Stimulated activated CD4-positive, alpha-beta T cell treated with anti-CD3 and anti-CD28 coated beads, Interleukin-15, amount 100 ng/mL, for 48 hours (primary cell): ENCODE data around the gene PHAF1.

Experiments
- DNase-seq, 2 donors: peaks; one replicate each; pipeline ENCODE4 v3.0.0-alpha.2; 2020; ENCODE audit warnings: low read depth in 2 of 2

Gene PHAF1

DNA sequence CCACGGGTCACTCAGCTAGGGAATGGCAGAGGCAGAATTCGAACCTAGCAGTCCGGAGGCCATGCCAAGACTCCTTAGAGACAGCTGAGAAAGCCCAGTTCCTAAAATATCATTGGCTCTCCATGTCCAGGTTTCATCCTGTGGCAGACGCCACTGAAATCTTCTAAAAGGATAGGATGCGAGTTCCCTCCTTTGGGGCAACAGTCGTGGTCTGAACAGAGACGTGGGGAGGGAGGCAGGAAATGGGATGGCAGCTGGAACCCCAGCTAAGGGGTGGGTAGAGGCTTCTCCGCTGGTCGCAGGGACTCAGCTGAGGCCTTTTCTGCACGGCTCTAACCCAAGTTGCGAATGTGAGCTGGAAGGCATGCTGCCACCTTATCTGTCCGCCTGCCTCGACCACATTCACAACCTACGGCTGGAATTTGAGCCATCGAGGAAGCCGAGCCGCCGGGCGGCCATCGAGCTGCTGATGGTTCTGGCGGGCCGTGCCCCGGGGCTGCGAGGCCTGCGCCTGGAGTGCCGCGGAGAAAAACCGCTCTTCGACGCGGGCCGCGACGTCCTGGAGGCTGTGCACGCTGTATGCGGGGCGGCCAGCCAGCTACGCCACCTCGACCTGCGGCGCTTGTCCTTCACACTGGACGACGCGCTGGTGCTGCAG lies 52.9 kb downstream of the PHAF1 start:
- no peak for DNase-seq

DNA sequence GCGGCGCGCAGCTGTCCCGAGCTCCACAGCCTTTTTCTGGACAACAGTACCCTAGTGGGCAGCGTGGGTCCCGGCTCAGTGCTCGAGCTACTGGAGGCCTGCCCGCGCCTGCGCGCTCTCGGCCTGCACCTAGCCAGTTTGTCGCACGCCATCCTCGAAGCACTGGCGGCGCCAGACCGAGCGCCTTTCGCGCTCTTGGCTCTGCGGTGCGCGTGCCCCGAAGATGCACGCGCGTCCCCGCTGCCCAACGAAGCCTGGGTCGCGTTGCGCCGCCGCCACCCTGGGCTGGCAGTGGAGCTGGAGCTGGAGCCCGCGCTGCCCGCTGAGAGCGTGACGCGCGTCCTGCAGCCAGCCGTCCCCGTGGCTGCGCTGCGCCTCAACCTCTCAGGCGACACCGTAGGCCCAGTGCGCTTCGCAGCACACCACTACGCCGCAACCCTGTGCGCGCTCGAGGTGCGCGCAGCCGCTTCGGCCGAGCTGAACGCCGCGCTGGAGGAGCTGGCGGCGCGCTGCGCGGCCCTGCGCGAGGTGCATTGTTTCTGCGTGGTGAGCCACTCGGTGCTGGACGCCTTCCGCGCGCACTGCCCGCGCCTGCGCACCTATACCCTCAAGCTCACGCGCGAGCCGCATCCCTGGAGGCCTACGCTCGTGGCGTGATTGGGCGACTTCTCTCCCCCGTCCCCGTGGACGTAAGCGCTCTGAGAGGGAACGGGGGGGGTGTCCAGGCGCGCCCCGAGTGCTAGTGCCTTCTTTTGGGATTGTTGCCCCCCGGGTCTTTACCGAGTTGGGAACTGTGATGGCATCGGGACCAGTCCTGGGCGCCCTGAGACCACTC lies 53.6 kb downstream of the PHAF1 start:
- no peak for DNase-seq

DNA sequence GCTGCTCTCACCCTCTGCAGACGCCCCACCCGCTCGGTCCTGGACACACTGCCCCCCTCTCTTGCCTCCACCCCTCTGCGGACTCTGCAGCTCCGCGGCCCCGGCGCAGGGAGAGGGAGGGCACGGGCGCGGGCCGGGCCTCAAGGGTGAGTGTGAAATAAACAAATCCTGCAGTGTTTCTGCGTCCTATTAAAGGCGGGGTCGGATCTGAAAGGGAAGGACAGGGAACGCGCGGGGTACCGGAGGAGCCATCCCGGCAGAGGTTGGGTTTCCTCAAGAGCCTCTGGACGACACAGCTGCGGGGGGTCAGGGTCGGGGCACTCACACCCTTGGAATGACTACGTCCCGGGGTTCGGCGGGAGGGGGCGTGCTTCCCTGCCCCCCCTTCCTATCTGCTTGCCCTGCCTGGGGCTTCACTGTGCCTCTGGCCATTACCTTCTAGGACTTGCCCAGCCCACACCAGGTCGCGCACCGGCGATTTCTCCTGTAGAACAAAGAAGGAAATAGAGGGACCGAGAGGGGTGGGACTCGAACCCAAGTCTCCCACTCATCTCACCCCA lies 54.3 kb downstream of the PHAF1 start:
- DNase-seq = no peak

DNA sequence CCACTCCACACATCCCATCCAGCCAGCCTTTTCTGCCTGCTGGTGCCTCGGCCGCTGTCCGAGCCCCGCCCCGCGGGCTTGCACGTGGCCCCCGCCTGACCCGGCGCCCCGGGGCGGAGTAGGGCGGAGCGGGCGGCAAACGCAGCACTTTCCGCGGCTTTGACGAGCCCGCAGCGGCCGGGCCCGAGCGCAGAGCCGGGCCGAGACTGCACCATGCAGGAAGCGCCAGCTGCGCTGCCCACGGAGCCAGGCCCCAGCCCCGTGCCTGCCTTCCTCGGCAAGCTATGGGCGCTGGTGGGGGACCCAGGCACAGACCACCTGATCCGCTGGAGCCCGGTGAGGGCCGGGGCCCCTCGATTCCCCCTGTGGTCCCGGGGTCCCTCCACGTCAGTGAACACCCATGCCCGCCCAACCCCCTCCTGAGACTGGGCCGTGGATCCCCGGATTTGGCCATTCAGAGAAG lies 54.9 kb downstream of the PHAF1 start, which contains the start of gene HSF4:
HSF4 (plus strand) TSS at position 147 of the 463 bp plus-strand sequence; CDS start at position 214, 67 bp downstream.
- no peak for DNase-seq

DNA sequence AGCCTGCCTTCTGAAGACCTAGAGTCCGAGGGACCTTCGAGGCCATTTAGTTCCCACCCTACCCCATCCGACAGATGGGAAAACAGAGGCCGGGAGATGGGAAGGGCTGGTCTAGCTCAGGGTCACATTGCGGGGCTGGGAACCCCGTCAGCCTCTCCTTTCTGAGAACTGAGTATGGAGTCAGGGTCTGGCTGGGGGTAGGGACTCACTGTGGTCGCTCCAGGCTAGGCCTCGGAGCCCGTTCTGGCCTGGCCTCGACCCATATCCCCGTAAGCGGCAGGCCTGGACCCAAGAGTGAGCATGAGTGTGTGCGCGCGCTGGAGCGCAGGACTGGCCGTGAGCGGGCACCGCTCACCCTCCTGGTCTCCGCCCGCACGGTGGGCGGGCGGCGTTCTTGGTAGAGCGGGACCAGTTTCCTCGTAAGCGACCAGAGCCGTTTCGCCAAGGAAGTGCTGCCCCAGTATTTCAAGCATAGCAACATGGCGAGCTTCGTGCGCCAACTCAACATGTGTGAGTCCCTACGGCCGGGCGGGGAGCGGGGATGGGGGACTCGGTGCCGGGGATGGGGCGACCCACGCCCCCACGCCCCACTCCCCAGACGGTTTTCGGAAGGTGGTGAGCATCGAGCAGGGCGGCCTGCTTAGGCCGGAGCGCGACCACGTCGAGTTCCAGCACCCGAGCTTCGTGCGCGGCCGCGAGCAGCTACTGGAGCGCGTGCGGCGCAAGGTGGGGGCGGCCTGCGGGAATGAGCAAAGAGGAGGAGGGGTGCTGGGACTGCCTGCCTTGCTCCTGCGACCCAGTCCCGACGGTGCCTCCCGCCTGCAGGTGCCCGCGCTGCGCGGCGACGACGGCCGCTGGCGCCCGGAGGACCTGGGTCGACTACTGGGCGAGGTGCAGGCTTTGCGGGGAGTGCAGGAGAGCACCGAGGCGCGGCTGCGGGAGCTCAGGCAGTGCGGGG lies 55.7 kb downstream of the PHAF1 start:
- DNase-seq = no peak

DNA sequence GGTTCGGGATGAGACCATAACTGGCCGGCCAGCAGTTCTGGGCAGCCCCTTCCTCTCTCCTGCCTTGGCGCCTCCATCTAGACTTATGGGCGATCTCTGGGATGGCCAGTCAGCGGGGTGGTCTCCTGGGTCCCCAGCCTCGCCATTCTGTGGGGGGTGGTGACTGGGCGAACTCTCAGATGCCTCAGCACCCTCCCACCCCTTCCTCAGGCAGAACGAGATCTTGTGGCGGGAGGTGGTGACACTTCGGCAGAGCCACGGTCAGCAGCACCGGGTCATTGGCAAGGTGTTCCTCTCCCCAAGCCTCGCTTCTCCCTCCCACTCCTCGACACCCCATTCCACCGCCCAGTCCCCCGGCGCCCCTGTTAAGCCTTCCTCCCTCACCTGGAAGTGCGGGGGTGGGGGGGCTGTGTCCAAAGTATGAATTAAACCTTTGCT lies 56.4 kb downstream of the PHAF1 start:
- no peak for DNase-seq

DNA sequence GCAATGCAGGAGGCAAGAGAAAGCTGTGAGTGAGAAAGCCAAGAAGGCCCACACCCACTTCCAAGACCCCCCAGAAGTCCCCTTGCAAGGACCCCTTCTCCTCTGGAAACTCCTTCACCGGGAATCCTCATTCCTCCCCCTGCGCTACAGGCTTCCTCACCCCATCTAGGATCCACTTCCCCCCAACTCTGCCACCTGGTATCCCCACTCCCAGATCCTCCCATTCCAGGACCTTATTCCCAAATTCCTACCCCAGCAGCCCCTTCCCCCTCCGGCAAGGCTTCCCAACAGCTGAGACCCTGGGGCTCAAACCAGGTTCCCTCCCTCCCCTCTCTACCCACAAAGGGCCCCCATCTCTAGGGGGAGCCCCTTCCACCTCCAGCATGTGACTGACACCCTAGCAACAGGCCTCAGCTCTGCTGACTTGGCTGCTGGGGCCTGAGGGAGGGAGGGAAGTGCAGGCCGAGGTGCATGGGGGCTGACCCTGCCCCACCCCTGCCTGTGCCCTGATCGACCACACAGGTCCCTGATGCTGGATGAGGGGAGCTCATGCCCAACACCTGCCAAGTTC lies 56.9 kb downstream of the PHAF1 start:
- no peak for DNase-seq

DNA sequence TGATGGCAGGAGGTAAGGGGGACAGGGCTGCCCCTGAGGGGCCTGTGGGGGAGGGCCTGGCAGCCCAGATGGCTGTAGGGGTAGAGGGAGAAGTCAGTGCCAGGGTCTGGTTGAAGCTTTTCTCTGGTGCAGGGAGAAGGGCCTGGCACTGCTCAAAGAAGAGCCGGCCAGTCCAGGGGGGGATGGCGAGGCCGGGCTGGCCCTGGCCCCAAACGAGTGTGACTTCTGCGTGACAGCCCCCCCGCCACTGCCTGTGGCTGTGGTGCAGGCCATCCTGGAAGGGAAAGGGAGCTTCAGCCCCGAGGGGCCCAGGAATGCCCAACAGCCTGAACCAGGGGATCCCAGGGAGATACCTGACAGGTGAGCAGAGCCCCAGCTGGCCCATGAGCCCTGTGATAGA lies 57.8 kb downstream of the PHAF1 start:
- DNase-seq = no peak

DNA sequence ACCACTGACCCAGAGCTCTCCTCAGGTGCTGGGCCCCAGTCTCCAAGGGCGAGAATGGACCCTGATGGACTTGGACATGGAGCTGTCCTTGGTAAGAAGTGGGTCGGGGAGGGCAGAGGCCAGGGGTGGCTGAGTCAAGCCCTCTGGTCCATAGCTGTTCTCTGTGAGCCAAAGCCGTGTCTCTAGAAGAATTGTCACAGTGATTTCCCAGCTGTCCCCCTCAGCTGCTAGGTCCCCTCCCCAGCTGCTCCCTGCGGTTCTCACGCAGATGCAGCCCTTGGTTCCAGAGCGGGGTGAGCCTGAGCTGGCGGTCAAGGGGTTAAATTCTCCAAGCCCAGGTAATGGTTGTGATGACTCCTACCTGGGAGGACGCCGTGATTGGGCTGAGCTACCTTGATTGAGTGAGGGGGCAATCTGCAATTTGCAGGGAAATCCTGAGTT lies 59.3 kb downstream of the PHAF1 start:
- DNase-seq = no peak

DNA sequence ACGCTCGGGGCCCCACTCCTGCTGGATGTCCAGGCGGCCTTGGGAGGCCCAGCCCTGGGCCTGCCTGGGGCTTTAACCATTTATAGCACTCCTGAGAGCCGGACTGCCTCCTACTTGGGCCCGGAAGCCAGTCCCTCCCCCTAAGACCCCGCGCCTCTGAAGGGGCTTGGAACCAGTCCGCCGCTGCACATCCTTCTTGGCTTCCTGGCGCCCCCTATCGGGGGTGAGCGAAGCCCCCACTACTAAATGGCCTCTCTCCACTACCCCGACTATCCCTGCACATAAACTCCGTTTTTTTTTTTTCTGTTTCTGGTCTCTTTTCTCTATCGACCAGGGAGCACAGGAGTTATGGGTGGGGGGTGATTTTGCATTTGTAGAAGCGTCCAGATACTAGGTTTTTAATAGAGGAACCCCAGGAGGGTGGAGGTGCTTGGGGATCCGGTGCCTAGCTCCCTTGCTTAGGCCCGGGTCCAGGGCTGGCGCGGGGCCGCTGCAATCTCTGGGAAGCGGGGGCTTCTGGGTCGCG lies 60.0 kb downstream of the PHAF1 start:
- DNase-seq = no peak

DNA sequence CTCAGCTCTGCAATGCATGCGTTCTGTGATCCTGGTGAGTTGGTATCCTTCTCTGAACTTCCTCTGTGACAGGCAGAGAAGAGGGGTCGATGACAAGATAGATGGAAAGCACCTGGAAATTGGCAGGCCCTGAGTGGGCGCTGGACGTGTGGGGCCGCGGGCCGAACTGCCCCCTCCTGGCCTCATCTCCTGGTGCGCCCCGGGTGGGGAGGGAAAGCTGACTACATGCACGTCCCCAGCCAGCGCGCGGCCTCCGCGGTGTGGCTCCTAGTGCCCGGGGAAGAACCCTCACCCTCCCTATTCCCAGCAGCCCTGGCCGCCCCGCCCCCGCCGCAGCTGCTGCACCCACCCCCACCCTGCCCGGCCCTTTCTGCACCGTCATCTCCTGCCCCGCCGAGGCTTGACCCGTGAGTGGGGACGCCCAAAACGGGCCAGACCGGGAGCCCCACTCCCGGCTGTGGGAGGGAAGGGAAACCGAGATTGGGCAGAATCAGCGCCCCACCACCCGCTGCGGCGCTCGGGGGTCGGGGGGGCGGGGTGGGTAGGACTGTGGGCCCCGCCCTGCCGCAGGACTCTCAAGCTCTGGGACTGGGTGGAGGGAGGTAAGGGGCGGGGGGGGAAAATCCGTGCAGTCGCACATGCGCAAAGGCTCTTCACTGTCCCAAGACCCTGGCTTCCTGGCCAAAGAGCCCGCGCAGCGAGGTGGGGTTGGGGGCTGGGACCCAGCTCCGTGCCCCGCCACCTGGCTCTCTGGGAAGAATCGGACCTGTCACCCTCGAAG lies 60.6 kb downstream of the PHAF1 start, which contains the start of gene NOL3:
NOL3 (plus strand) TSS at position 371 of the 781 bp plus-strand sequence.
- DNase-seq = peak in 1 of 2 donors; percentile 60

DNA sequence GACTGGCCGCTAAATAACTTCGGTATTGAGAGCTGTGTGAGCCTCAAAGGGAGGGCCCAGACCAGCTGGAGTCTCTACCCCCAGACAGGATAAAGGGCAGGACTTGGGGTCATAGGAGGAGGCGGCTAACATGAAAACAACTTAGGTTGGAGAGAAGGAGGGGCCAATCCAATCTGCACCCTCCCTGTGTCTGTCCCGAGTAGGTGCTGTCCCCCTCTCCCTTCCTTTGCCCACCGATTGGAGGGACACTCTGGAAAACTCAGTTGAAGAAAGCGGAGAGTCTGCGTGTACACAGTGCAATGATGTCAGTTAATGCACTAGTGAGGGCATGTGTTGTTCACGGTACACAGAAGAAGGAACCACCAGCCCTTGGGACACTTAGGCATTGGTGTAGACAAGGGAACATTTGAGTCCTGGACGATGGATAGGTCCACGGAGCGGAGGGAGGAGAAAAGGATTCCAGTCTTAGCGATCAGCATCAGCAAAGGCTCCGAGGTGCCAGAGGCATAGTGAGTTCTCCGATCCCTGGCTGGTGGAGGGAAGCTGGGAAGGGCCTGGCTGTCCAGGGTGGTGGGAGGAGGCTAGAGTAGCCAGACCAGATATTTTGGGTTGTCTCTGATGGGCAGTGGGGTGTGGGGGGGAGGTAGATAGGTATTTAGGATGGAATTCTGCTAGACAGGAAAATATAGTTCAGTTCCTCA lies 61.4 kb downstream of the PHAF1 start:
- DNase-seq = no peak

DNA sequence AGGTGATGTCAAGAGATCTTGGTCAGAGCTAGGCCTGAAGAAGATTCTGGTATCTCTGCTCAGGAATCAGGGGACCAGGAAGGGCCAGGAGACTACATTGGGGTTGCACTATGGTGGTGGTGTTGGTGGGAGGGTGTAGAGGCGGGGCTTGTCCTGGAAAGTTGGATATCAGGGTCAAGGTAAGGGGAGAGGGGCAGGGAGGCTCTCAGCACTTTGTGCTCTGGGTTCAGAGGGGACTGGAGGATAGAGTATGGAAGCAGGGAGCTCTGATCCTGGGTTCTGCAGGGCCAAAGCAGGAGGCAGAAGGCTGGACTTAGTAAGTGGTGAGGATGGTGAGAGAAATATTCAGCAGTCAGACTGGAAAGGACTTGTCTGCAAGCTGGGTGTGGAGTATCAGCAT lies 63.6 kb downstream of the PHAF1 start:
- no peak for DNase-seq

DNA sequence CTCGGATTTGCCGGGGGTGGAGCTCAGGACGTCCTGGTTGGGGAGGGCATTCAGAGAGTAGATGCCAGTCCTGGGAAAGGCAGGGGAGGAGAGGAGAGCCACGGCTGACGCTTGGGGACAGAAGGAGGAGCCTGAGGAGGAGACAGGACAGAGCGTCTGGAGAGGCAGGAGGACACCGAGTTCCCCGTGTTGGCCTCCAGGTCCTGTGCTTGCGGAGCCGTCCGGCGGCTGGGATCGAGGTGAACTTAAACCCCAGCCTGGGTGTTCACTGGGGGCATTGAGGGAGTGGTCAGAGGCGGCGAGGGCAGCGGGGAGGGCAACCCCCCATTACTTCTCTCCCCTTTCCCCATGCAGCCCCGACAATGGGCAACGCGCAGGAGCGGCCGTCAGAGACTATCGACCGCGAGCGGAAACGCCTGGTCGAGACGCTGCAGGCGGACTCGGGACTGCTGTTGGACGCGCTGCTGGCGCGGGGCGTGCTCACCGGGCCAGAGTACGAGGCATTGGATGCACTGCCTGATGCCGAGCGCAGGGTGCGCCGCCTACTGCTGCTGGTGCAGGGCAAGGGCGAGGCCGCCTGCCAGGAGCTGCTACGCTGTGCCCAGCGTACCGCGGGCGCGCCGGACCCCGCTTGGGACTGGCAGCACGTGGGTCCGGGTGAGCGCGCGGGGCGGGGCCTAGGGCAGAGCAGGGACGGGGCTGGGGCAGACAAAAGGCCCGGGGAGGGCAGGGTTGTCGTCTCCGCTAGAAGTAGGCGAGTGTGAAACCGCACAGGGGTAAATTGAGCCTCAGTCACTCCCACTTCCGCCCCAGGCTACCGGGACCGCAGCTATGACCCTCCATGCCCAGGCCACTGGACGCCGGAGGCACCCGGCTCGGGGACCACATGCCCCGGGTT lies 64.3 kb downstream of the PHAF1 start:
- no peak for DNase-seq

DNA sequence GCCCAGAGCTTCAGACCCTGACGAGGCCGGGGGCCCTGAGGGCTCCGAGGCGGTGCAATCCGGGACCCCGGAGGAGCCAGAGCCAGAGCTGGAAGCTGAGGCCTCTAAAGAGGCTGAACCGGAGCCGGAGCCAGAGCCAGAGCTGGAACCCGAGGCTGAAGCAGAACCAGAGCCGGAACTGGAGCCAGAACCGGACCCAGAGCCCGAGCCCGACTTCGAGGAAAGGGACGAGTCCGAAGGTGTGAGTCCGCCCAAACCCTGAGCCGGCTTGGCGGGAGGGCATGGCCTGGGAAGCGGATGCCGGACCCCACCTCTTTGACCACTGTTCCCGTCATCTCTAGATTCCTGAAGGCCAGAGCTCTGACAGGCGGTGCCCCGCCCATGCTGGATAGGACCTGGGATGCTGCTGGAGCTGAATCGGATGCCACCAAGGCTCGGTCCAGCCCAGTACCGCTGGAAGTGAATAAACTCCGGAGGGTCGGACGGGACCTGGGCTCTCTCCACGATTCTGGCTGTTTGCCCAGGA lies 65.0 kb downstream of the PHAF1 start:
- DNase-seq = no peak

DNA sequence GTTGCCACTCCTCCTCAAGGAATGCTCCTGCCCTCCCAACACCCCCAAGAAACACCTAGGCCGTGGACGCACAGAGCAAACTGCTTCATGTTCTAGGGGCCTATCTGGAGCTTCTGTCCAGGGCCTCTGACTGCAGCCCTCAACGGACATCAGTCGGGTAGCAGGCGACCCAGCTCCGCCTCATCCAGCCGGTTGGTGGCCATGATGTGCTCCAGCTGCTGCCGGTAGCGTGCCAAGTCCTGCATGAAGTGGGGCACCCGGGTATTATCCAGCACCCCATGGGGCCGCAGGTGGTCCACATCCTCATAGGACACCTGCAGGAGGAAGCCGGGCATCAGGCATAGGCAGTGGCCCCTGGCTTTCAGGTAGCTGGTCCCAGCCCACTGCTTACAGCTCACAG lies 66.9 kb downstream of the PHAF1 start:
- DNase-seq = no peak

DNA sequence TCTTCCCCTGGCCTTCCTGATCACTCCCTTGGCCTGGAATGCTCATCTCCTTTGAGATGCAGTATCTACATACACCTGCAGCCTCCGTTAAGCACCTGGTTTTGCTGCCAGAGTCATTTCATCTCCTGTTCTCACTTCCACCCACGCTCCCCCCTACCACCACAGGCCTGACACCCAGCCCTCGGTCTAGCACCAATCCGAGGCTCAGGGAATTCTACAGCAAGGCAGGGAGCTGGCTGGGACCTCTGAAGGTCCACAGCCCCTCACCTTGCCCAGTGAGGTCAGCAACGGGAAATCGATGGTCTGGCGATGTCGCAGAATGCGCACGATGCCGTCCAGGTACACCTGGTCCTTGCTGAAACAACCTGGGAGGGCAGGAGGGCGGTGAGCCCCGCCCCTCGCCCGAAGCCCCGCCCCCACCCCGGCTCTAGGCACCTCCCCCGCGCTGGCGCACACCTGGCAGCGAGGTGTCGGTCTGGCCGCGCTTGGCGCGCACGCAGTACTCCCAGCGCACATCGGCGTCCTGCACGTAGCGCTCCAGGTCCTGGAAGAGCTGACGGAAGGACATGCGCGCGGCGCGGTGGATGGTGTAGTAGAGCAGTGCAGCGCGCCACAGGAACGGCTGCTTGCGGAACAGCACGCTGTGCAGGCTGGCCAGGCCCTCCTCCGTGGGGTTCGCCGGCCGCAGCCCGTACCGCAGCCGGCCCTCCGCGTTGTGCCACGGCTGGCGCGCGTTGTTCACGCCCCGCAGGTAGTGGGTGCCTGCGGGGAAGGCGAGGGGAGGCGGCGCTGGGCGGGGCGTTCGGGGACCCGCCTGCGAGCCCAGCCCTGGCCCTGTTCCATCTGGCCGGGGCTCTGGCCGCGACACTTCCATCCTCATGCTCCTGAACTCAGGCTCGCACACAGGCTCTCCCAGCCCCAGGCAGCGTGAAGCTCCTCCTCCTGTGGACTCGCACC lies 68.3 kb downstream of the PHAF1 start:
- DNase-seq = no peak
